GM19455 (cell line): ENCODE measurements around the gene MAML3.

Source experiments
- ATAC-seq: cut with Tn5 transposase; IDR thresholded peaks from one replicate; pipeline ENCODE4 v1.9.1; 2021; ENCODE audit not compliant: unreplicated experiment

MAML3 gene

DNA sequence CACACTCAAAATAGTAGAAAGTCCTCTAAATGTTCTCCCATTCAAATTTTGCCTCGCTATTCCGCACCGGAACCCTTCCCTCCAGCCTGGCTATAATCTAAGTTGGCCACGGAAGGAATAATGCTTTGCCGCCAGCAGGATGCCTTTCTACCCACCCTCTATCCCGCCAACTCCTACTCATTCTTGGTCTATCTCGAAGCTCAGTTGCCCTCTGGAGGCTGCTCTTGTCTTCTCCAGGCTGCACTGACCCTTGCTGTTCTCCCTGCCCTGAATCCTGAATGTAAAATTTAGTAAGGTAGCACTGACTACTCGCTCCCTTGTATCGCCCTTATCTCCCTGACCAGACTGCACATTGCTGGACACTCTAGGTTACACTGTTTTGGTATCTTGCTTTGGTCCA, 275.9 kb downstream of the MAML3 start:
- ATAC-seq = no peak

DNA sequence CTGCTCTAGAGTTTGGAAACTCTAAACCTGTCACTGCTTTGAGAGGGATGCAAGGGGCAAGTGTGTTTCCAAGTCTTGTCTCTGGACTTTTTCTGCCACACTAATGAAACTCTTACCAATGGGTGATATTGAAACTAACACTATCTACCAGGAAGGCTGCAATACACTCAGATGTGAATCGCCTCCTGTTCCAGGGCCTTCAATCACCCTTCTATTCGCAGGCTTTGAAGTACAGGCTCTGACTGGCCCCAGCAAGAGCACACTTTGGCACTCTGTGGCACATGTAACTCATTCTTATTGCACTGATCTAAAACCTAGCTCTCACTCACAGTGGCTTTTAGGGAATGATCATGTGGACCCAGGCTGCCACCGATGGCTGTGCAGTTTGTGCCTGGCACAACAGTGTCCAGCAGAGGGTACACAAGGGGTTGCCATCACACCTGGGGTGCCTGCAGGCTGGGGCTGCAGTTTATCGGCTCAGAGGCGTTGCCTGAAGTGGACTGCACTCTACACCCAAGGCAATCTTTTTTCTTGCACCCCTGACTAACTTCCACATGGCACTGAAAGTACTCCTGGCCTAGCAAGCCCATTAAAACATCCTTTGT, 277.5 kb downstream of the MAML3 start:
- no peak for ATAC-seq

DNA sequence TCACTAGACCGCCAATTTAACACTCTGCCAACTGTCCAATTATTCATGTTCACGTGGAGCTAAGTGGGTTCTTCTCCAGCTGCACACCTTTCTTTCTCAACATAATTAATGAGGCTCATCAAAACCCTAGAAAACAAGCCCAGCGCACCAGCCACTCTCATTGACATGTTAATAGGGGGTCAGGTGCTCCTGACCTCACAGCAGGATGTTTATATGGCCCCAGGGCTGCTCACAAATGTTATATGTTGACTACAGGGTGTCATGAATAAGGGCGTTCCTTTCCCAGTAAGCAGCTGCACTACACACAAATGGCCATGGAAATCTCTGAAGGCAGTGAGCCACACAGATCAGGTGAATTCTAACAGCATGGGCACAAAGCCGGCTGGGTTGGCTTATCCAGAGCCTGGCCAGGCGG, 278.6 kb downstream of the MAML3 start:
- ATAC-seq = no peak

DNA sequence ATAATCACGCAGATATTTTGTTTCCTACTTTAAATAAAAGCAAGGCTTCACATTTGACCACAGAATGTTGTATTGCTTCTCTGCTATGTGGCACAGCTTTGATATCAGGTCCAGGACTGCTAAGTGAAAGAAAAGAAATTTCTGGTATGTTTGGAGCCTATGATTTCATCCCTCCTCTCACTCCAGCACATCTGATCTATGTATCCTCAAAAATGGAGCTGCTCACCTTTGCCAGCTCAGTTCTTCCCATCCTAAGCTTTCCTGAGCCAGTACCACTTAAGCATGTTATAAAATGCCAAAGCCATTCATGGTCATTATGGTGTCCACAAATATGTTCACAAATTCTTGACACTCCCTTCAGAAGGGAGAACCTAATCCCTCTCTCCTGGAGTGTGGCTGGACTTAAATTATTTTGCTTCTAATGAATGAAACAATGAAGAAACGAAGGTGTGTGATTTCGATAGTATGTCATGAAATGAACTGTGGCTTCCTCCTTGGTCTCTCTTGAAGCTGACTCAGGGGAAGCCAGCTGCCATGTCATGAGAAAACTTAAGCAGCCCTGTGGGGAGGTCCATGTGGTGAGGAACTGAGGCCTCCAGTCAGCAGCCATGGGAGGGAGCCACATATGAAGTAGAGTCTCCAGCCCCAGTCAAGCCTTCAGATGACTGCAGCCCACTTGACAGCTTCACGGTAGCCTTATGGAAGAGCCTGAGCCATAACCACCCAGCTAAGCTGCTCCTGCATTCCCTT, 280.7 kb downstream of the MAML3 start:
- ATAC-seq = no peak

DNA sequence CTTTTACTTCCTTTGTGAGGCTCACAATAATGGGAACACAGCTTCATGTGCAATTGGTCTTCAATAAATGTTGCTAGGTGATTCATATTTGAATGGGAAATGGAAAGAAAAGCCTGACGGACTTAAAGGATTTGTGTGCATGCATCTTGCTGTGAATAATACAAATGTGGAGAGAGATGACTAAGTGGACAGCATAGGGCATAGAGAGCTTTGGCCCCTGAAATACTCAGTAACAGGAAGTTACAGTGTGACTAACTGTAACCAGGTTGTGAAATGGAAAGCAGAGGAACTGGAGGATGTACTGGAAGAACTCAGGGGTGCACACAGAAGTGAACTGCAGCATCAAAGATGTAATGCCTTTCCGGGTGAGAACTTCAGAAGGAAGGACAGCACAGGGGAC, 281.7 kb downstream of the MAML3 start:
- ATAC-seq = no peak

DNA sequence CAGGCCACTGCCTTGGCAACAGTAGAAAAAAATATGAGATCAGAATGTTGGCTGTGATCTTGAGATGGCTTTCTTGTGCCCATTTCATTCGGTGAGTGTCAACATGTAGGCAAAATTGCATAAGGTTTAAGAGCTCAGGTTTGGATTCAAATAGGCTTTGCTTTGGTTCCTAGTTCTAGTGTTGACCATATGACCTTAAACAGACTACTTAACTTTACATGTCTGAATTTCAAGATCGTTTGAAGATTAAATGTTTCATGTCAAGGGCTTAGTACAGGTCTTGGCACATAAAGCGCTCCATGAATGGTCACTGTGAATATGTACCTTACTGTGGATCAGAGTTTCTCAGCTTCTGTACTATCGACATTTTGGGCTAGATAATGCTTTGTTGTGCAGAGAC, 284.2 kb downstream of the MAML3 start:
- no peak for ATAC-seq

DNA sequence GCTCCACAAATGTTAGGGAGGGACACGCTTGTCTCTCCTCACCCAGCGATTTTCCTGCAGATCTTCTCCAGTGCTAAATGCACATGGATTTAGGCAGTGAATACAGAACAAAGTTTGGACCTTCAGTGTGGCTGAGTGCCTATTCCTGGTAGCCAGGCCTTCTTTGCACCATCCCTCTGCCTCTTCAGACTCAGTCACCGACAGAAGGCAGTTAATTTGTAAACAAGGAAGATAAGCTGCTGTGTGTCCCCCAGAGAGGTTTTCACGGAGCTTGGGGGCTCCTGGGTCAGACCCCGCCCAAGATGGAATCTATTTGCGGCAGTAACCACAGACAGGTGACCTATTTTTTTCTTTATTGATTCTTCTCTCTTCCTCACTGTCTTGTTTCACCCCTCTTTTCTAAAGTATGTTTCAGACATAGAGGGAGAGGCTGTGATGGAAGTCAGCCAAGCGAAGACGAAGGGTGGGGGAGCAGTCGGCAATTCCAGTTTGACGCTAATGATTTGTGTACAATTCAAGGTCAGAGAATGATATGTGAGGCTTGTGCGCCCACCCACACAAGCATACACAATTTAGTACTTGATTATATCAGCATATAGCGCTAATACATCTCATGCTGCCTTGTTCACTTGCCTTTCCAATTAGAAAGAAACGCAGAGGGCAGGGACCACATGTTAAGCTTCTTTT, 287.6 kb downstream of the MAML3 start:
- no peak for ATAC-seq

DNA sequence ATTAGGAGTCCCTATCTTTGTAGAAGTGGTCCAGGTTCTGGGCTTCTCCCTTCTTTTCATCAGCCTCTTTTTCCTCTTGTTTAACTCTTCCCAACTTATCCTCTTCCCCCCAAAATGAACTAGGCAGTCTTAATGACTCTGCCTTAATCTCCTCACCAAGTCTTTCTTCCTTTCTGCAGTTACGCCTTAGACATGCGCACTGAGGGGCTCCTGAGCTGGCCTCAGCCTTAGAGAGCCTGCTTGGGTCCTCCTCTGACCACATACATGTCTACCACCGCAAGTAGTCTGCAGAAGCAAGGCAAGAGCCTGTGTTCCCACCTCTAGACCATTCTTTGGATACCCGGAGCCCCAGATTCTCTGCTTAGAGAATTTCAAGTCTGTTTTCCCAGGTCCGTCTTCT, 288.4 kb downstream of the MAML3 start:
- ATAC-seq = no peak

DNA sequence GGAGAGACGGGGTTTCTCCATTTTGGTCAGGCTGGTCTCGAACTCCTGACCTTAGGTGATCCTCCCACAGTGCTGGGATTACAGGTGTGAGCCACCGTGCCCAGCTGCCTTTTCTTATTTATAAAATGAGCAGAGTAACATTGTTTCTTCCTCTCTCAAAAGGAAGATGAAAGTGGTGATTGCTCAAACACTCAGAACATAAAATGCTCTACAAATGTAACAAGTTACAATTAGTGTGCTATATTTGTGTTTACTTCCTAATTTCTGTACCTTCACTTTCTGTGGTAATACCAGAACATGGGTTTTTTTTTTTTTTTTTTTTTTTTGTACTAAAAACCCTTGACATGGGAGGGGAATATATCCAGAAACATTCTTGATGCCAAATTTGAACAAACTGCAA, 290.5 kb downstream of the MAML3 start:
- ATAC-seq = no peak

DNA sequence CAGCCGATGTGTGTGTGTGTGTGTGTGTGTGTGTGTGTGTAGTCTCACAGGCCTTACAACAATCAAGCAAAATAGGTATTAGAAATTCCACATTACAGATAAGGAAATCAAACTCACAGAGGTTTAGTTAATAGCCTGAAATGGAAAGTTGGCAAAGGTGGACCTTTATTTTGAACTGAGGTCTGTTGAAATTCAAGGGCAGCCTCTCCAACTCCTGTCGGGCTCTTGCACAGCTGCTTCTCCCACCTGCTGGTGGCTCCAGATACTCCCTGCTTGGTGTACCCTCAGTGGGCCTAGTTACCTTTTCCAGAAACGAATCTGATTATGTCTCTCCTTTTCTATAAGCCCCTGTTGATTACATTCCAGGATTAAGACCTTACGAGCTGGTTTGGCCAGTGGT, 292.5 kb downstream of the MAML3 start:
- ATAC-seq = no peak

DNA sequence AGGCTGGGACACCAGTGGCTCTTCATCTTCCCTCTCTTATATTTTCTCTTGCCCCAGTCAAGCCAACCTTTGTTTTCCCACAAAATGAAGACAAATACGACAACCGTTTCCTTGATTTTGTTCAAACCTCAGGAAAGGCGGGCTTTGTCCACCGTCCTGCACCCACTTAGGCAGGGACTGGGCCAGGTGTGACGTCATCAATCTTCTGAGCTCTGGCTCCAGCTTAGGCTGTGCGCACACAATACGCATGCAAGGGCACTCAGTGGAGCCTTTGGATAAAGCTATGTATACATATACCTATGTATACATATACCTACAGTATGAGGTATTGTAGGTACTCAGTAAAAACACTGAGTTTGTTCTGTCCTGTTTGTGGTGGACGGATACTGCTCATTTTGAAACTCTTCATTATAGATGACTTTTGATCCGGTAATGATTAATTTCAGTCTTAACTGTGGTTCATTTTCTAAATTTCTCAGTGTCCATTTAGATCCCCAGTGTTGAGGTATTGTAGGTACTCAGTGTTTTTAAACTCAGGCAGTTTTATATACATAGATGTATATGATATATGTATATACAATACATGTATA, 293.5 kb downstream of the MAML3 start:
- ATAC-seq = no peak

DNA sequence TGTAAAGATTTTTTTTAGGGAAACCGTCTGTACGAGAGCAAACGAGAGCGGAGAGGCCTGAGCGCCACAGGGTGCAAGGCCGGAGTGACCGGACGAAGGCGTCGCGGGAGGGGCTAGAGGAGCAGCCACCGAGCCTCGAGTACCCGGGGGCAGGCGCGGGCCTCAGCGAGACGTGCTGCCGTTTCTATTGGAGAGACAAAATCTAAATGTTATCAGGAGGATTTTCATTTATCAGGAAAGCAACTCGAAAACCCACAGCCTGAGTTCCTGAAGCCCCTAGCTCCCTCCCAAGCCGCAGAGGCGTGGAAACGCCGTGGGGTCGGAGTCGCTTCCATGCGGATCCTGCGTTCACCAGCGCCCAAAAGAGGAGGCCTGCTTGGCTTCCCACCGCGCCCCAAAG, 294.1 kb downstream of the MAML3 start:
- ATAC-seq = no peak

DNA sequence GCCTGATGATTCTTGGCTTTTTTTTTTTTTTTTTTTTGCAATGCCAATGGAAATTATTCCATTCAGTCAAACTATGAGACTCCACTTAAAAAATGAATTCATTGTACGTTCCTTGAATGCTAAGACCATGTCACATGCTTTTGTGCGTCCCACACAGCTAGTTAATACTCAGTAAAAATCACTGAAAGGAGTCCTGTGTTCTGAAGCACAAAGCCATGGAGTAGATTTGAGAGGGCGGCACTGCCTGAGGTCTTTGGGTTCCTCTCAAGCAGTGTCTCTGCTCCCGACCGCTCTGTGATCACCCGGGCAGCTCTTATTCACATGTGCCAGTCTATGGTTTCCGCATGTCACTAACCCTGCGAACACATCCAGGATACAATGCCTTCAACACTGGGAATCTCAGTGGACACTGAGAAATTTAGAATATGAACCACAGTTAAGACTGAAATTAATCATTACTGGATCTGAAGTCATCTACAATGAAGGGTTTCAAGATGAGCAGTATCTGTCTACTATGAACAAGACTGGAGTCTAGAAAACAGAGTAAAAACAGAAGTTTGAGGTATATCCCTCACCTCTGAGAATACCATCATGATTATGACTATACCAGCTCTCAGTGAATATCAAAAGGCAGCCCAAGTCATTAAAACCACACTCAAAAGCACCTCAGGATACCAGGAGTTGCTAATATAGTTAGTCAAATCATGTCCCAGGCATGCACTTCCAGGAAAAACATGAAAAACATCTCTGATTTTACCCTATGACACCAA, 295.4 kb downstream of the MAML3 start:
- ATAC-seq = peak; percentile 92

DNA sequence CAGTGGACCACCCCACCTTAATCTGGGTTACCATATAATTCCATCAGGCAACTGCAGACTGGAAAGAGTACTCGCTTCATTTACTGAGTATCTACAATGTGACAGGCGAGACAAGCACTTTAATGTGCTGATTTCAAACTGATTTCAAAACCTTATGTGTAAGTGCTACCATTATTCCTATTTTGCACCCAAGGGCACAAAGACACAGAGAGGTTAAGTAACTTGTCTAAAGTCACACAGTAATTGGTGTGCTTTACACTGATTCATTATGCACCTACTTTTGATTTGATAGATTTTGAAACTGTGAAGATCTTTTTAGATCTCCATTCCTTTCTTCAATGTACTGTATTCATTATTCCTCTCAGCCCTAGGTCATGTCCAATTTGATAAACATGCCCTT, 296.0 kb downstream of the MAML3 start:
- no peak for ATAC-seq

DNA sequence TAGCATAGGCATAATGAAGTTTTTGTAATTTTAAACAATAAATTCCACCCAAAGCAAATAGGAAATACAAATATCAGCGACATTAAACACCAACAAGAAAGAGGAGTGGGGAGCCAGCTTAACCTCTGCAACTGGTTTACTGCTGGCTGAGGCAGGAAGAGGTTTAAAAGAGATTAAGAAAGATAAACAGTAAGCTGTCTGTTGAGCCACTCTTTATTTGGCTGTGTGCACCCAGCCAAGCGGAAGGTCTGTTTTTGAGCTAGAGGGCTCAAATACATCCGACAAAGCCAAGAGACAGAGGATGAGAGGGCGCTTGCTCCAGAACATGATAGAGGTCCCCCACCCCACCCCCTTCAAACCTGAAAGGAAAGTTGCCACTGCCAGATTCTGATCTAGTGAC, 297.0 kb downstream of the MAML3 start:
- no peak for ATAC-seq

DNA sequence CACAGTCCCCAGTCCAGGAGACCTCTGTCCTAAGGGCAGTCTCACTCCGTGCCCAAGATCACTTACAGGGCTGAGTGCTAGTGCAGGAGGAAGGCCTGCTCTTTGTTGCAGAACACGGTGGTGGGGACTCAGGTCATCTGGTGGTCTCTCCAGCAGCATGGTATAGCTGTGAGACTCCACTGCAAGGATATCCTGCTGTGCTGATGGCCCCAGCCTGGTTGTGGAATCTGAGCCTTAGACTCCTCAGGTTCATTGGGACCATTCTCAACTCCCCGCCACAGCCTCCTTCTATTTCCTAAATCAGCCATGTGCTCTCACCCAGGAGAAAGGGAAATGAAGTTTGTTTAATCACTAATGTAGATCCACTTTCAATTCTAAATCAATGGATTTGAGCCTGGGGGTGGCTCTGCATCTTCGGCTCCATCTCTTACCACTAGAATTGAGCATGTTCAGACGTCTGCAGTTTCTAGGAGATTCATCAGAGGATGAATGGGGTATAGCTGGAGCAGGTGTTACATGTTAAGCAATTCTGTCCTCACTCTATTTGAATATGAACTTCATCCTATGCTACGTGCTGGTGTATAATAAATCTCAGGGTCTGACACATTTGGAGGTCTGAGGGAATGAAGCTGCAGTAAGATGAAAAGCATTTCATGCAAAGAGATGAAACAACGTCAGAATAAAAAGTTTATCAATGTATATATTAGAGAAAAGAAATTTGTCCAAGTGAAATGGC, 299.1 kb downstream of the MAML3 start:
- no peak for ATAC-seq

DNA sequence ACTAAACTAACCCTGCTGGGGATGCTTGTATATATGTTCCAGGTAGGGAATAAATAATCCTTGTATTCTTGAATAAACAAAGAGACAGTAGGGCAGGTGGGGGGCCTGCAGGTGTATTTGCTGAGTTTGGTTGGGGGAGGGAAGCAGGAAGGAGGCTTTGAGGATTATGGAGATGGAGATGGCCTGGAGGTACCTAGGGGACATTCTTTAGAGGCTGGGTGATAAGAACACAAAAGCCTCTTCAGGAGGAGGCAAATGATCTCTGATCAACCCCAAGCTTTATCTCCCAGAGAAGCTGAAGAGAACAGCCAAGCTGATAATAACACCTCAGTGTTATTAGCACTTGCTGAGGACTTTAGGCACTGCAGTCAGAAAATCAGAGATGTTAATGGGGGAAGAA, 300.7 kb downstream of the MAML3 start:
- no peak for ATAC-seq

DNA sequence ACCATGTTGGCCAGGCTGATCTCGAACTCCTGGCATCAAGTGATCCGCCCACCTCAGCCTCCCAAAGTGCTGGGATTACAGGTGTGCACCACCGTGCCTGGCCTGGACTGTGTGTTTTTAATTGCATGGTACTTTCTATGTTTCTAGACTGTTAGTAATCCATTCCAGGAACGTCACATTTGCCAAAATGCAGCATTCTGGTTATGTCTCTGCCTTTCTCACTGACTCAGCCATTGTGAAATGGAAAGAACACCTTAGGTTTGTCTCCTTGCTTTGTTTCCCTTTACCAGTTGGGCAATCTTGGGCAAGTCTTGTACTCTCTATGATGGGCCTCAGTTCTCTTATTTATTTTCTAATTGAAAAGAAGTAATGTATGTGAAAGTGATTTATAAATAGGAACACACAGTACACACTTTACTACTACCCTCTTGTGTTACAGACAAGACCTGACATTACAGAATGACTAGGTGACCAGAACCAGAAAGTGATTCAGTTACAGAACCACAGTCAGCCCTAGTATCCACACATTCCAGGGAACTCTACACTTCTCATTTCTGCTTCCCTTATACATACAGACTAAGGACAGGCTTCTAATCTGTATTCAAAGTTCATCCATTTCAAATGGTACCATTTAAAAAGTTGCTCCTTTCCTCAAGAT, 301.2 kb downstream of the MAML3 start:
- no peak for ATAC-seq

DNA sequence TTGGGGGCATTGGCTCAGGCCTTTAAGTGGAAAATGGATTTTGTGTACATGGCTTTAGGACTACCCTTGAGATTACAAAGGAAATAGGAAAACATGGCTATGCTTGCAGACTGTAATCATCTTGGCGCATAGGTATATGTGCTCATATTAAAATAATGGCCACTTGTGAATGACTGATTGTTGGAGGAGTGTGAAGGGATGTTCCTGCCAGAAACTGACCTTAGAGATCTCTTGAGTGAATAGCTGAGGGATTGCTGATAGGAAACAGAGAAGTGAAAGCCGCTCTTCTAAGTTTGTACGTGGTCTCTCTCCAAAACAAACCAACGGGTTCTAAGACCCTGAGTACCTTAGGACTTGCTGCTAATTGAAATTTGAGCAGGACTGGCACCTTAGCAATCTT, 302.3 kb downstream of the MAML3 start:
- no peak for ATAC-seq

DNA sequence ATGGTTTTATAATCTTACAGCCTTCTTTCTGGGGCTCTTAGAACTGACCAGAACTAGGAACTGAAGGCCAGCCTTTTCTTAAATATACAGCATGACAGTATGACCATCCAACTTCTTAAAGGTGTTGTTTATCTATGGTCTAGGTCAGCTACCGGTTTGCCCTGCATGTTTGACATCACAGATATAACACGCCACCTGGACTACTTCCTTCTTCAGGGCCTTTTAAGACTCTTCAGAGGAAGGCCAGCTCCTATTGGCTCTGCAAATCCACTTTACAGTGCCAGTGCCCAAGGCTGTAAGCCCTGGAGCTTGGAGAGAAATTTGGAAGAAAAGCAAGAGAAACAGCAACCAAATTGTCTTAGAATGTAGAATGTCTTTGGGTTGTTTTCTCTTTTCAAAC, 302.9 kb downstream of the MAML3 start:
- ATAC-seq = no peak
